NCI-H446 treated with DMSO at 0.1 percent for 48 hours (cell line): Measurements from ENCODE around the gene ERBB2.
"Not testable (repeated sequence)": the region's sequence is repeated elsewhere in the genome, so short reads cannot be mapped to it uniquely, and the experiment has no call there.

Source experiments
- DNase-seq: peaks from one replicate; lab custom pipeline; 2025; lab: John Stamatoyannopoulos, UW

The ERBB2 gene

GRCh38 chr17:39763051-39763820, 63.4 kb downstream of the ERBB2 start:
- no peak for DNase-seq

GRCh38 chr17:39764171-39764570, 64.3 kb downstream of the ERBB2 start:
- not testable (repeated sequence) for DNase-seq

GRCh38 chr17:39765175-39765574, 65.3 kb downstream of the ERBB2 start:
- DNase-seq, result no peak

- DNase-seq, result no peak
Measured at GRCh38 chr17:39765766-39766165, 65.9 kb downstream of the ERBB2 start.

- DNase-seq, result no peak
Measured at GRCh38 chr17:39767147-39767546, 67.3 kb downstream of the ERBB2 start.

- DNase-seq, result no peak
Measured at GRCh38 chr17:39769974-39770587, 70.2 kb downstream of the ERBB2 start.

GRCh38 chr17:39772415-39772814, 72.6 kb downstream of the ERBB2 start:
- DNase-seq, result no peak

- DNase-seq, result no peak
Measured at GRCh38 chr17:39772987-39773934, 73.4 kb downstream of the ERBB2 start.

- no peak for DNase-seq
Measured at GRCh38 chr17:39774047-39774446, 74.2 kb downstream of the ERBB2 start.

- DNase-seq, result no peak
Measured at GRCh38 chr17:39775031-39775430, 75.2 kb downstream of the ERBB2 start.

- no peak for DNase-seq
Measured at GRCh38 chr17:39776252-39776651, 76.4 kb downstream of the ERBB2 start.

GRCh38 chr17:39777534-39778365, 77.9 kb downstream of the ERBB2 start:
- no peak for DNase-seq
